Measurements from ENCODE around the gene COL8A2. TPM values are rescaled to one million over a fixed set of nuclear protein-coding genes. Genes with fewer than 3 reads are reported as not detected.
A peak's percentile ranks its signal among the peaks of the same experiment; 100 is the strongest.

The COL8A2 gene
- total and polyA plus RNA-seq, 7 experiments from 2014 or later: 0.05 to 2.5 (median 0.20) TPM; not detected in 3

GRCh38 chr1:36116901-36117300 is 8.1 kb downstream of the COL8A2 start:
- Histone ChIP-seq H3K27ac (ENCODE audit: low read depth, low read length) (no peak overlapping the region), H3K36me3 (ENCODE audit: control insufficient read depth in 2 of 3, insufficient read depth in 3 of 3, low read length in 3 of 3) (no peaks in the 10 kb centered on the region), H3K27me3 (ENCODE audit: control insufficient read depth in 2 of 2, insufficient read depth in 2 of 2, low read length in 2 of 2) (peaks cover 0 to 1% of the 10 kb centered on the region in 2 donors), H3K4me3 (ENCODE audit: low read length) (no peak overlapping the region), H3K4me1 (ENCODE audit: control insufficient read depth in 2 of 2, insufficient read depth in 2 of 2, low read length in 2 of 2) (no peaks in the 10 kb centered on the region), H3K9me3 (ENCODE audit: control insufficient read depth in 2 of 3, low read length in 3 of 3) (no peaks in the 10 kb centered on the region)
- H3K36me3 Mint-ChIP-seq: no peaks in the 10 kb centered on the region
- no peak overlapping the region for H3K27ac Mint-ChIP-seq
- H3K27me3 Mint-ChIP-seq: peaks cover 3 to 9% (median 7%) of the 10 kb centered on the region in 5 donors
- ChIA-PET CTCF (interaction anchor here (1.6 kb wide), 1 partner anchor 18 kb away, joined by 3 read pairs; no protein-coding TSS in a partner anchor), POLR2A (no interaction called here)
- intact Hi-C loops (cut with micrococcal nuclease): no loop called here
- ATAC-seq (no peak), DNase-seq (no peak)
- peaks cover 0 to 2% (median 0%) of the 10 kb centered on the region in 11 donors for H3K9me3 Mint-ChIP-seq
- H3K4me1 Mint-ChIP-seq: peaks cover 0 to 7% (median 0%) of the 10 kb centered on the region in 7 donors
- no peak overlapping the region for H3K4me3 Mint-ChIP-seq

- intact Hi-C loops (cut with micrococcal nuclease): no loop called here
- Mint-ChIP-seq H3K9me3 (peaks cover 0 to 2% (median 0%) of the 10 kb centered on the region in 11 donors), H3K27me3 (peaks cover 0 to 6% (median 4%) of the 10 kb centered on the region in 5 donors), H3K27ac (no peak overlapping the region), H3K4me3 (no peak overlapping the region), H3K36me3 (no peaks in the 10 kb centered on the region), H3K4me1 (peaks cover 5 to 13% (median 8%) of the 10 kb centered on the region in 7 donors)
- ChIA-PET POLR2A (no interaction called here), CTCF (interaction anchor here (0.8 to 1.6 kb wide), 2 partner anchors 16 to 19 kb away, joined by 3 read pairs; no protein-coding TSS in a partner anchor)
- DNase-seq (no peak), ATAC-seq (peak; percentile 52)
- no peaks in the 10 kb centered on the region for H3K9me3 ChIP-seq (ENCODE audit: control insufficient read depth in 2 of 3, low read length in 3 of 3)
- H3K27ac ChIP-seq (ENCODE audit: low read depth, low read length): no peak overlapping the region
- no peaks in the 10 kb centered on the region for H3K27me3 ChIP-seq (ENCODE audit: control insufficient read depth in 2 of 2, insufficient read depth in 2 of 2, low read length in 2 of 2)
- H3K4me3 ChIP-seq (ENCODE audit: low read length): no peak overlapping the region
- H3K36me3 ChIP-seq (ENCODE audit: control insufficient read depth in 2 of 3, insufficient read depth in 3 of 3, low read length in 3 of 3): no peaks in the 10 kb centered on the region
- H3K4me1 ChIP-seq (ENCODE audit: control insufficient read depth in 2 of 2, insufficient read depth in 2 of 2, low read length in 2 of 2): no peaks in the 10 kb centered on the region
Measured at GRCh38 chr1:36115931-36116330, 9.1 kb downstream of the COL8A2 start.

- no peak for ATAC-seq
- no peaks in the 10 kb centered on the region for H3K27me3 ChIP-seq (ENCODE audit: control insufficient read depth in 2 of 2, insufficient read depth in 2 of 2, low read length in 2 of 2)
- DNase-seq: no peak
- Mint-ChIP-seq H3K27me3 (peaks cover 0 to 6% (median 4%) of the 10 kb centered on the region in 5 donors), H3K4me1 (peaks cover 7 to 15% (median 10%) of the 10 kb centered on the region in 7 donors), H3K9me3 (peaks cover 0 to 2% (median 0%) of the 10 kb centered on the region in 11 donors), H3K27ac (no peak overlapping the region), H3K4me3 (no peak overlapping the region), H3K36me3 (no peaks in the 10 kb centered on the region)
- H3K27ac ChIP-seq (ENCODE audit: low read depth, low read length): no peak overlapping the region
- ChIA-PET CTCF (interaction anchor here (0.8 kb wide), 1 partner anchor 16 kb away, joined by 3 read pairs; no protein-coding TSS in a partner anchor), POLR2A (interaction anchor here (0.6 kb wide), 1 partner anchor 62 kb away, joined by 3 read pairs; no protein-coding TSS in a partner anchor)
- H3K4me3 ChIP-seq (ENCODE audit: low read length): no peak overlapping the region
- intact Hi-C loops (cut with micrococcal nuclease): no loop called here
- H3K9me3 ChIP-seq (ENCODE audit: control insufficient read depth in 2 of 3, low read length in 3 of 3): no peaks in the 10 kb centered on the region
- no peaks in the 10 kb centered on the region for H3K36me3 ChIP-seq (ENCODE audit: control insufficient read depth in 2 of 3, insufficient read depth in 3 of 3, low read length in 3 of 3)
- H3K4me1 ChIP-seq (ENCODE audit: control insufficient read depth in 2 of 2, insufficient read depth in 2 of 2, low read length in 2 of 2): no peaks in the 10 kb centered on the region
Measured at GRCh38 chr1:36115200-36115669, 9.8 kb downstream of the COL8A2 start.

GRCh38 chr1:36114371-36114770 is 10.7 kb downstream of the COL8A2 start:
- Mint-ChIP-seq H3K9me3 (peaks cover 0 to 2% (median 0%) of the 10 kb centered on the region in 11 donors), H3K27ac (peak overlapping the region in 1 of 9 donors; percentile 81), H3K4me3 (no peak overlapping the region), H3K4me1 (peaks cover 10 to 21% (median 16%) of the 10 kb centered on the region in 7 donors), H3K27me3 (peaks cover 0 to 3% (median 0%) of the 10 kb centered on the region in 5 donors), H3K36me3 (no peaks in the 10 kb centered on the region)
- intact Hi-C loops (cut with micrococcal nuclease): no loop called here
- H3K27me3 ChIP-seq (ENCODE audit: control insufficient read depth in 2 of 2, insufficient read depth in 2 of 2, low read length in 2 of 2): no peaks in the 10 kb centered on the region
- no peak overlapping the region for H3K27ac ChIP-seq (ENCODE audit: low read depth, low read length)
- no peaks in the 10 kb centered on the region for H3K9me3 ChIP-seq (ENCODE audit: control insufficient read depth in 2 of 3, low read length in 3 of 3)
- ChIA-PET CTCF (no interaction called here), POLR2A (no interaction called here)
- no peak overlapping the region for H3K4me3 ChIP-seq (ENCODE audit: low read length)
- no peaks in the 10 kb centered on the region for H3K36me3 ChIP-seq (ENCODE audit: control insufficient read depth in 2 of 3, insufficient read depth in 3 of 3, low read length in 3 of 3)
- H3K4me1 ChIP-seq (ENCODE audit: control insufficient read depth in 2 of 2, insufficient read depth in 2 of 2, low read length in 2 of 2): peaks cover 0 to 2% of the 10 kb centered on the region in 2 donors
- ATAC-seq: no peak
- no peak for DNase-seq

GRCh38 chr1:36112823-36113222 is 12.2 kb downstream of the COL8A2 start:
- peak overlapping the region in 3 of 9 donors; percentile 16 to 63 (median 46) for H3K27ac Mint-ChIP-seq

GRCh38 chr1:36111151-36111550 is 13.9 kb downstream of the COL8A2 start:
- ChIA-PET POLR2A (no interaction called here), CTCF (interaction anchor here (2.4 kb wide), 1 partner anchor 22 kb away, joined by 9 read pairs; no protein-coding TSS in a partner anchor)
- H3K4me1 Mint-ChIP-seq: peaks cover 21 to 38% (median 32%) of the 10 kb centered on the region in 7 donors
- ATAC-seq: no peak
- Histone ChIP-seq H3K4me1 (ENCODE audit: control insufficient read depth in 2 of 2, insufficient read depth in 2 of 2, low read length in 2 of 2) (peaks cover 0 to 15% of the 10 kb centered on the region in 2 donors), H3K9me3 (ENCODE audit: control insufficient read depth in 2 of 3, low read length in 3 of 3) (no peaks in the 10 kb centered on the region), H3K36me3 (ENCODE audit: control insufficient read depth in 2 of 3, insufficient read depth in 3 of 3, low read length in 3 of 3) (no peaks in the 10 kb centered on the region), H3K27me3 (ENCODE audit: control insufficient read depth in 2 of 2, insufficient read depth in 2 of 2, low read length in 2 of 2) (no peaks in the 10 kb centered on the region), H3K4me3 (ENCODE audit: low read length) (no peak overlapping the region), H3K27ac (ENCODE audit: low read depth, low read length) (no peak overlapping the region)
- peaks cover 0 to 3% (median 0%) of the 10 kb centered on the region in 5 donors for H3K27me3 Mint-ChIP-seq
- H3K27ac Mint-ChIP-seq: peak overlapping the region; percentile 9 to 89 (median 71)
- no peak for DNase-seq
- intact Hi-C loops (cut with micrococcal nuclease): no loop called here
- H3K9me3 Mint-ChIP-seq: peaks cover 0 to 2% (median 0%) of the 10 kb centered on the region in 11 donors
- no peaks in the 10 kb centered on the region for H3K36me3 Mint-ChIP-seq
- H3K4me3 Mint-ChIP-seq: peak overlapping the region in 5 of 10 donors; percentile 1 to 49 (median 37)

More at GRCh38 chr1:36112823-36113222, 12.2 kb downstream of the COL8A2 start:
- intact Hi-C loops (cut with micrococcal nuclease): no loop called here
- ChIA-PET POLR2A (no interaction called here), CTCF (no interaction called here)
- ATAC-seq (no peak), DNase-seq (no peak)
- Histone ChIP-seq H3K27me3 (ENCODE audit: control insufficient read depth in 2 of 2, insufficient read depth in 2 of 2, low read length in 2 of 2) (no peaks in the 10 kb centered on the region), H3K9me3 (ENCODE audit: control insufficient read depth in 2 of 3, low read length in 3 of 3) (no peaks in the 10 kb centered on the region), H3K4me1 (ENCODE audit: control insufficient read depth in 2 of 2, insufficient read depth in 2 of 2, low read length in 2 of 2) (peaks cover 0 to 15% of the 10 kb centered on the region in 2 donors), H3K27ac (ENCODE audit: low read depth, low read length) (no peak overlapping the region), H3K4me3 (ENCODE audit: low read length) (no peak overlapping the region), H3K36me3 (ENCODE audit: control insufficient read depth in 2 of 3, insufficient read depth in 3 of 3, low read length in 3 of 3) (no peaks in the 10 kb centered on the region)
- no peak overlapping the region for H3K4me3 Mint-ChIP-seq
- H3K27me3 Mint-ChIP-seq: peaks cover 0 to 3% (median 0%) of the 10 kb centered on the region in 5 donors
- H3K4me1 Mint-ChIP-seq: peaks cover 21 to 36% (median 30%) of the 10 kb centered on the region in 7 donors
- peaks cover 0 to 2% (median 0%) of the 10 kb centered on the region in 11 donors for H3K9me3 Mint-ChIP-seq
- no peaks in the 10 kb centered on the region for H3K36me3 Mint-ChIP-seq

All from naive thymus-derived CD4-positive, alpha-beta T cell (primary cell).